SKM-1 (cell line): ENCODE results near the gene ALCAM.

Source experiments
- DNase-seq: peaks from one replicate; lab custom pipeline; 2025; ENCODE audit not compliant: unreplicated experiment; lab: John Stamatoyannopoulos, UW

ALCAM gene

GRCh38 chr3:105355408-105356061 is 11.2 kb upstream of the ALCAM start:
- DNase-seq = no peak

DNA sequence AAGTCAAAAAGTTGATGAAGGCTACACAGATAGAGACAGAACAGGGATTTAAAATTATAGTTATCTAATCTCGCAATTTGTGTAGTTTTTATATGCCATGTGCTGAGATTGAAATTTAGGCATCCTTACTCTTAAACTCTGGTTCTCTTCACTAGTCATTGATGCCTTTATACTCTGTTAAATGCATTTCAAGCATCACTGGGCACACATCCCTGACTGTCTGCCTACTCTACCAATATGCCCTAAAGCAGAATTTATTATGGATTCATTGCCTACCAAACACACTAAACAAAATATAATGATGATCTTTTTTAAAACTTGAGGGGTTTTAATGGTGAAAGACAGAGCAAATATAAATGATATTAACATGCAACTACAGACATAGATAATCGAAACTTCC is 10.3 kb upstream of the ALCAM start:
- DNase-seq = no peak

GRCh38 chr3:105356988-105357387 is 9.7 kb upstream of the ALCAM start:
- no peak for DNase-seq

GRCh38 chr3:105359098-105359762 is 7.5 kb upstream of the ALCAM start:
- DNase-seq = no peak

DNA sequence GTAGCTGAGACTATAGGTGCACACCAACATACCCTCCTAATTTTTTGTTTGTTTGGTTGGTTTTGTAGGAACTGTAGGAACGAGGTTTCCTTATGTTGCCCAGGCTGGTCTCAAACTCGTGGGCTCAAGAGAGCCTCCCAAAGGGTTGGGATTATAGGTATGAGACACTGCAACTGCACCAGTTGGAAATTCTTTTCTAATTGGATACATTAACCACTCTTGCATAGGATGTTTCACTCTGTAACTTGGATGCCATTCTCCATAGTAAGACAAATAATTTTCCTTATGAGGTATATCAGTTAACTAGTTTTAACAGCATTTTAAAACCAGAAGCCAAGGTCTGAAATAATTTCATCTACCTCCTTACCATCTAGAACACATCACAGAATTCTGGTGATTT is 6.7 kb upstream of the ALCAM start:
- no peak for DNase-seq

- DNase-seq = no peak
Measured at GRCh38 chr3:105362021-105362665, 4.6 kb upstream of the ALCAM start.

DNA sequence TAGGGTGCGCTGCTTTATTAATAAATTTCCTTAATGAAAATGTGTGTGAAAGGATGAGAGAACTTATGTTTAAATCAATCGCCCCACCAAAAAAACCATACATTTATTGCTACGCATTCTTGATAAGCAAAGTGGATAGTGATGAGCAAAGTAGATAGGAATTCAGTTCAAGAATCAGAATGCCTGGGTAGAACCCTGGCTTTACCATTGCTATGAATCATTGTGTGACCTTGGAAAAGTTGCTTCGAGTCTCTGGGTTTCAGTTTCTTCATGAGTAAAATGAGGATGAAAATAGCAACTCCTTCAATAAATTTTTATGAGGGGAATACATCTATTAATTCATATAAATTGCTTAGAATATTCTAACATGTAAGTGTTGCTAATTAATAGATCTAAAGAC is 2.6 kb upstream of the ALCAM start:
- DNase-seq = no peak

DNA sequence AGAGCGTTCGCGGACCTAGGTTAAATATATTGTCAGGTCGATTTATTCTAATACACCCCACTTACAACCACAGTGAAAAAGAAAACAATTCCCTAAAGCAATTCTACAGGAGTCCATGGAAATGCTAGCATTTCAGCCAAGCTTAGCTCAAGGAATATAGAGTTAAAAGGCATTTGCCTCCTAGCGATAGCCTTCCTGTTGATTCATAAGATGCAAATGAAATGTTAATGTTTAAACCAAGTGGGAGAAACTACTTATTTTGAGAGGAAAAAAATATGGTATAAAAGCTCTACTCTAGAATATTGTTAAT is 1.7 kb upstream of the ALCAM start:
- no peak for DNase-seq

GRCh38 chr3:105365391-105366325 is 1.1 kb upstream of the ALCAM start:
- DNase-seq = no peak

DNA sequence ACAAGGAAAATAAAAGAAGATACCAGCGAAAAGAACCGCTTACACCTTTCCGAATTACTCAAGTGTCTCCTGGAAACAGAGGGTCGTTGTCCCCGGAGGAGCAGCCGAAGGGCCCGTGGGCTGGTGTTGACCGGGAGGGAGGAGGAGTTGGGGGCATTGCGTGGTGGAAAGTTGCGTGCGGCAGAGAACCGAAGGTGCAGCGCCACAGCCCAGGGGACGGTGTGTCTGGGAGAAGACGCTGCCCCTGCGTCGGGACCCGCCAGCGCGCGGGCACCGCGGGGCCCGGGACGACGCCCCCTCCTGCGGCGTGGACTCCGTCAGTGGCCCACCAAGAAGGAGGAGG is 325 bp downstream of the ALCAM start:
- no peak for DNase-seq

- DNase-seq = peak; percentile 93
Measured at GRCh38 chr3:105367406-105368213, 901 bp downstream of the ALCAM start.

DNA sequence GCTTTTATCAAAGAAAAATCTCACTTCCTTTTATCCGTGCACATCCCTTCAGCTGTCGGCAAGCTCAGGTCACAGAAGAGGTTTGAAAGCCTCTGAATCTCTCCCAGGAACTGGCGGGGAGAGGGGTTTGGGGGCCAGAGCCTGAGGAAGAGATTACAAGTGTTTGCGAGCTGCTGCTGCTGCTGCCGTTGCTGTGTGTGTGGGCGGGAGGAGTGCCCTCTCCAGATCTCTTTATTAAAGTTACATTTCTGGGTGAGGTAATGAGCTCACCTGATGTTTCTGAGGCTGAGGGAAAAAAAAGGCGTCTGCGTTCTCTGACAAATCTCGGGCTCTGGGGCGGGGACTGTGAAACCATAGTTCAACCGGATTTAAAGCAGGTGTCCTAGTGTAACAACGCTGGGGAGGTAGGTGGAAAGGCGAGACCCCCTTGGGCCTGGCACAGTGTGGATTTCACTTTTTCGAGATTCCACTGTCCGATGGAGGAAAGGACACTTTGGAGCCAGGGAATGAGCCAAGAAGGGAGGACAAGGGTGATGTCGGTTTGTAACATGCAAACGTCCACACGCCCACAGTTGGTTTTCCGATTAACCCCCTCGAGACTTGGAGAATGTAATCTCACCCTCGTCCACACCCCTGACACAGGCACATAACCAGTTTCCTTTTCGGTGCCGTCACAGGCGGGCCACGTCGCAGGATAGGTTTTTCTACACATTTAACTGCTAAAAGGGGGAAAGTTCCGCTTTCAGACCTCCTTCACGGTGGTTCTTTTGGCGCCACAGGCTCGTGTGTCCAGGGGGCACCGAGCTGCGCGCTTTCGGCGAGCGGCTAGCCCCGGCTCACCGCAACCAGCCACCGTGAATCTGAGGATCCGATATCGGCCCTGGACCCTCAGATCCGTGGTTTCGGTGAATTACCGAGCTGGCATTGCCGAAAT is 2.1 kb downstream of the ALCAM start:
- DNase-seq = peak; percentile 53

DNA sequence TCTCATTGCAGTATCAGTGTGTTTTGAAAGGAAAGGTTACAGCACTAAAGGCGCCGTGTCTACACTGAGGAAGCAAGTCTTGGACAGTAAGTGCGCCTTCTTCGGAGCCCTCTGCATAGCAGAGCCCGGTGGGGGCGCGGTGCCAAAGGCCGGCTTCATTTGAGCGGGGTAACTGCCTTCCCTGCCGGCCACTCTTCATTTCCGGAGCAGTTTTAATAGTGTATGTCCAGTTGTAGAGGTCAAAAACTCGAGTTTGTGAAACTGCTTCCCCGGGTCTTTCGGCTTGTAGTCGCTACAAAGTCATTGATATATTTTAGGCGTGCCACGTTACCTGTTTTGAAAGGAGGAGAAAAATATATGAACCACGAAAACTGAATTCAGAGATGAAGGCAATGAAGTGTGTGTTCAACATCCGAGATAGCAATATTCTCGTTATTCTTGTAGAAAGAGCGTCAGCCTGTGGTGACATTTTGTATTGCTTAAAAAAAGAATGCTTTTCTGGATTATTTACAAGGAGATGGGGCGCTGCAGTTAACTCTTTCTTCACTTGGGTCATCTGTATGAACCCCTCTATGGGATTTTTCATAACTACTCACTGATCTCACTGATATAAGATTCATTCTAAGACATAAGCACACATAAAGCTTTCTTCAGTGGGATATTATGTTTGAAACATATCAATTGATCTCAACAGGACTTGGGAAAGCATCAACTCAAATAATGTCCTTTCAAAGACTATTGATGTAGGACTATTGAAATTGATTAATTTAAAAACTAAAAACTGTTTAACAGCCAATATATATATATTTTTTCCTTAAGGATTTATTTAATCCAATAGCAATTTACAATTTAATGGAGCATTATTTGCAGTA is 3.0 kb downstream of the ALCAM start:
- DNase-seq = peak; percentile 35

GRCh38 chr3:105373383-105373782 is 6.7 kb downstream of the ALCAM start:
- no peak for DNase-seq

- DNase-seq = no peak
Measured at GRCh38 chr3:105375750-105376511, 9.2 kb downstream of the ALCAM start.

DNA sequence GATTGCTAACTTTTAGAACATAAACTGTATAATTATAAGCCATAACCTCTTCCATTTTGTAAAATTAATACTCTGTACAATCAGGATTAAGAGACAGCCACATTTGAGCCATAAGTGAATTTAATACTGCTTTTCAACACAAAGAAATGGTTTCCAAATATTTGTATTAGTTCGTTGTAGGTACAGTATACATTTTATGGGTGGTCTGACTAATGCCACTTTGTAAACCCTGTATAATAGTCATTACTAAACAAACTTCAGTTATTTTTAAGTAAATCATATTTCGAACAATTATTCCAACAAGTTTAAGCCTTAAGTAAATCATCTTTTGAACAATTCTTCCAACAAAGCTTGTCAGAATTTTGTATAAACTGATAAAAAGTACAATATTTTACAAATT is 11.0 kb downstream of the ALCAM start:
- no peak for DNase-seq

GRCh38 chr3:105385179-105385578 is 18.5 kb downstream of the ALCAM start:
- DNase-seq = no peak
